H9 (cell line): ENCODE results near the gene ZNF385B. TPM values are rescaled to one million over a fixed set of nuclear protein-coding genes. Genes with fewer than 3 reads are reported as not detected.

Experiments used
- DNase-seq: peaks from one replicate; pipeline ENCODE4 v3.0.0-alpha.2; 2017
- H2AFZ ChIP-seq: one replicate; pipeline ENCODE4 v1.6.1; 2013; ENCODE audit warnings: mild to moderate bottlenecking, low read length, control low read depth, moderate library complexity
- H2AK5ac ChIP-seq: 2 replicates; pipeline ENCODE4 v1.6.1; 2013; ENCODE audit warnings: low read length, control low read depth, mixed read lengths; ENCODE audit not compliant: insufficient read length
- H2BK120ac ChIP-seq: one replicate; pipeline ENCODE4 v1.6.1; 2013; ENCODE audit warnings: low read depth, mild to moderate bottlenecking, low read length, control low read depth, inconsistent platforms; ENCODE audit not compliant: poor library complexity, severe bottlenecking
- H2BK12ac ChIP-seq: 2 replicates; pipeline ENCODE4 v1.6.1; 2013; ENCODE audit warnings: low read length, control low read depth, mixed read lengths, low read depth; ENCODE audit not compliant: insufficient read length
- H2BK15ac ChIP-seq: 2 replicates; pipeline ENCODE4 v1.6.1; 2013; ENCODE audit warnings: low read depth, low read length, control low read depth
- H2BK20ac ChIP-seq: one replicate; pipeline ENCODE4 v1.6.1; 2013; ENCODE audit warnings: low read depth, mild to moderate bottlenecking, low read length, control low read depth, inconsistent platforms; ENCODE audit not compliant: poor library complexity, severe bottlenecking
- H2BK5ac ChIP-seq: 2 replicates; pipeline ENCODE4 v1.6.1; 2013; ENCODE audit warnings: low read length, control low read depth, mixed read lengths; ENCODE audit not compliant: insufficient read length
- H3K14ac ChIP-seq: 2 replicates; pipeline ENCODE4 v1.6.1; 2013; ENCODE audit warnings: low read length, control low read depth; ENCODE audit not compliant: insufficient read depth
- H3K18ac ChIP-seq: 2 replicates; pipeline ENCODE4 v1.6.1; 2013; ENCODE audit warnings: low read depth, mild to moderate bottlenecking, mixed read lengths, low read length, control low read depth; ENCODE audit not compliant: insufficient read length
- H3K23ac ChIP-seq: 2 replicates; pipeline ENCODE4 v1.6.1; 2013; ENCODE audit warnings: low read length, control low read depth, mixed read lengths, low read depth; ENCODE audit not compliant: insufficient read length
- H3K23me2 ChIP-seq: 2 replicates; pipeline ENCODE4 v1.6.1; 2013; ENCODE audit warnings: low read depth, mild to moderate bottlenecking, mixed read lengths, low read length, control low read depth; ENCODE audit not compliant: insufficient read length, poor library complexity, severe bottlenecking
- H3K27ac ChIP-seq: 2 replicates; pipeline ENCODE4 v1.5.1; 2013; ENCODE audit warnings: low read length, control low read depth, mixed read lengths, low read depth; ENCODE audit not compliant: insufficient read length
- H3K27me3 ChIP-seq: 2 replicates; pipeline ENCODE4 v1.6.1; 2013; ENCODE audit warnings: low read length, control low read depth, inconsistent platforms; ENCODE audit not compliant: insufficient read depth
- H3K4ac ChIP-seq: 2 replicates; pipeline ENCODE4 v1.6.1; 2013; ENCODE audit warnings: low read depth, mild to moderate bottlenecking, control low read depth, inconsistent platforms, low read length, moderate library complexity
- H3K4me1 ChIP-seq: 2 replicates; pipeline ENCODE4 v1.6.1; 2013; ENCODE audit warnings: low read length, control low read depth, inconsistent platforms; ENCODE audit not compliant: insufficient read depth
- H3K4me2 ChIP-seq: 2 replicates; pipeline ENCODE4 v1.6.1; 2013; ENCODE audit warnings: low read length, control low read depth, mixed read lengths; ENCODE audit not compliant: insufficient read length, insufficient read depth
- H3K56ac ChIP-seq: 2 replicates; pipeline ENCODE4 v1.6.1; 2013; ENCODE audit warnings: low read depth, mild to moderate bottlenecking, mixed read lengths, low read length, control low read depth; ENCODE audit not compliant: insufficient read length
- H3K79me1 ChIP-seq: 2 replicates; pipeline ENCODE4 v1.6.1; 2013; ENCODE audit warnings: low read depth, mild to moderate bottlenecking, moderate library complexity, low read length, control low read depth, inconsistent platforms; ENCODE audit not compliant: insufficient read depth, poor library complexity, severe bottlenecking
- H3K79me2 ChIP-seq: 2 replicates; pipeline ENCODE4 v1.6.1; 2013; ENCODE audit warnings: low read length, control low read depth, inconsistent platforms; ENCODE audit not compliant: insufficient read depth
- H3K9ac ChIP-seq: 2 replicates; pipeline ENCODE4 v1.6.1; 2013; ENCODE audit warnings: low read length, control low read depth, mixed read lengths; ENCODE audit not compliant: insufficient read length; ENCODE audit errors: extremely low read depth
- H3K9me3 ChIP-seq: one replicate; pipeline ENCODE4 v1.6.1; 2013; ENCODE audit warnings: low read depth, low read length, inconsistent platforms; ENCODE audit not compliant: control insufficient read depth
- H3T11ph ChIP-seq: one replicate; pipeline ENCODE4 v1.6.1; 2013; ENCODE audit warnings: mild to moderate bottlenecking, low read length, control low read depth, inconsistent platforms
- H4K20me1 ChIP-seq: one replicate; pipeline ENCODE4 v1.6.1; 2013; ENCODE audit not compliant: control insufficient read depth, insufficient read length, insufficient read depth
- H4K5ac ChIP-seq: 2 replicates; pipeline ENCODE4 v1.6.1; 2013; ENCODE audit warnings: low read depth, mild to moderate bottlenecking, mixed read lengths, low read length, control low read depth; ENCODE audit not compliant: insufficient read length
- H4K8ac ChIP-seq: replicated peaks from 2 replicates; pipeline ENCODE4 v1.6.1; 2013; ENCODE audit warnings: low read length, control low read depth, mixed read lengths, low read depth; ENCODE audit not compliant: insufficient read length
- H4K91ac ChIP-seq: 2 replicates; pipeline ENCODE4 v1.6.1; 2013; ENCODE audit warnings: low read depth, mild to moderate bottlenecking, moderate library complexity, mixed read lengths, low read length, control low read depth; ENCODE audit not compliant: insufficient read length
- H3K27ac Mint-ChIP-seq, 3 experiments: 2 replicates in 2 of 3; 3 replicates in 1 of 3; pipeline ENCODE4 v1.8.0; 2020 to 2021; ENCODE audit warnings: mixed read lengths in 3 of 3, mild to moderate bottlenecking in 1 of 3, moderate library complexity in 1 of 3
- H3K27me3 Mint-ChIP-seq: 2 replicates; pipeline ENCODE4 v1.8.0; 2021; ENCODE audit warnings: low read depth, mild to moderate bottlenecking, moderate library complexity, mixed read lengths
- H3K36me3 Mint-ChIP-seq, 3 experiments: 2 replicates in 2 of 3; 3 replicates in 1 of 3; pipeline ENCODE4 v1.8.0; 2020 to 2021; ENCODE audit warnings: low read depth in 3 of 3, mixed read lengths in 3 of 3; ENCODE audit not compliant: insufficient read depth in 1 of 3
- H3K4me1 Mint-ChIP-seq, 2 experiments: 2 replicates each; pipeline ENCODE4 v1.8.0; 2020; ENCODE audit warnings: mixed read lengths in 2 of 2
- H3K4me3 Mint-ChIP-seq, 2 experiments: 2 replicates in 1 of 2; 3 replicates in 1 of 2; pipeline ENCODE4 v1.8.0; 2020 to 2021; ENCODE audit warnings: mild to moderate bottlenecking in 2 of 2, mixed read lengths in 2 of 2, moderate library complexity in 1 of 2
- H3K9me3 Mint-ChIP-seq, 2 experiments: 2 replicates in 1 of 2; 3 replicates in 1 of 2; pipeline ENCODE4 v1.8.0; 2020; ENCODE audit warnings: mild to moderate bottlenecking in 2 of 2, mixed read lengths in 2 of 2, moderate library complexity in 1 of 2
- WGBS: extraction: QIAGEN DNeasy Blood & Tissue Kit; methylation state at CpG from one replicate; pipeline ENCODE4 v1.1.7; 2013; ENCODE audit warnings: missing lambda C conversion rate, low lambda C conversion rate, mixed read lengths; ENCODE audit not compliant: insufficient read length; ENCODE audit errors: extremely low coverage; 5-methylcytosine and 5-hydroxymethylcytosine counted together
- total RNA-seq: library from RNA; stranded (reverse); gene quantifications from 2 replicates; pipeline ENCODE4 v1.2.1, GENCODE V29; 2021
- TF ChIP-seq, protein P1 (sequence below): fragments of 200-600 bp; sonication (generic); conservative IDR thresholded peaks from 3 replicates; pipeline ENCODE4 v1.8.0; 2021; ENCODE audit warnings: antibody characterized with exemption, mild to moderate bottlenecking

The ZNF385B gene
- total RNA-seq, 1 experiment from 2014 or later, result 2.1 TPM

- no peak overlapping the region for H2AK5ac ChIP-seq
- H4K91ac ChIP-seq, result no peak overlapping the region
- no peak overlapping the region for H2BK5ac ChIP-seq
- H3T11ph ChIP-seq, result no peak overlapping the region
- no peak overlapping the region for H3K27ac ChIP-seq
- Mint-ChIP-seq H3K4me3 (no peak overlapping the region), H3K27ac (no peak overlapping the region; a peak in 1 of 7 replicates), H3K4me1 (peaks cover 4 to 10% of the 10 kb centered on the region in 2 experiments), H3K36me3 (no peaks in the 10 kb centered on the region), H3K27me3 (no peaks in the 10 kb centered on the region), H3K9me3 (no peaks in the 10 kb centered on the region; a peak in 1 of 5 replicates)
- no peaks in the 10 kb centered on the region for H3K9me3 ChIP-seq
- H3K79me2 ChIP-seq, result no peaks in the 10 kb centered on the region
- H3K23me2 ChIP-seq, result no peaks in the 10 kb centered on the region
- H3K23ac ChIP-seq, result no peak overlapping the region
- H4K20me1 ChIP-seq, result no peaks in the 10 kb centered on the region
- no peak overlapping the region for H2BK12ac ChIP-seq
- H3K79me1 ChIP-seq, result no peaks in the 10 kb centered on the region
- no peak overlapping the region for H3K18ac ChIP-seq
- no peak for DNase-seq
- no peak overlapping the region for H3K4me2 ChIP-seq
- no peak overlapping the region for H4K5ac ChIP-seq
- WGBS, result no CpG with 5 or more reads among the region's 1 CpG
- no peak overlapping the region for H2BK120ac ChIP-seq
- H2BK15ac ChIP-seq, result no peak overlapping the region
- no peak overlapping the region for H2AFZ ChIP-seq
- H2BK20ac ChIP-seq, result no peak overlapping the region
- no peaks in the 10 kb centered on the region for H3K27me3 ChIP-seq
- H3K4me1 ChIP-seq, result no peaks in the 10 kb centered on the region
- no peak overlapping the region for H3K9ac ChIP-seq
- TF ChIP-seq, protein P1, sequence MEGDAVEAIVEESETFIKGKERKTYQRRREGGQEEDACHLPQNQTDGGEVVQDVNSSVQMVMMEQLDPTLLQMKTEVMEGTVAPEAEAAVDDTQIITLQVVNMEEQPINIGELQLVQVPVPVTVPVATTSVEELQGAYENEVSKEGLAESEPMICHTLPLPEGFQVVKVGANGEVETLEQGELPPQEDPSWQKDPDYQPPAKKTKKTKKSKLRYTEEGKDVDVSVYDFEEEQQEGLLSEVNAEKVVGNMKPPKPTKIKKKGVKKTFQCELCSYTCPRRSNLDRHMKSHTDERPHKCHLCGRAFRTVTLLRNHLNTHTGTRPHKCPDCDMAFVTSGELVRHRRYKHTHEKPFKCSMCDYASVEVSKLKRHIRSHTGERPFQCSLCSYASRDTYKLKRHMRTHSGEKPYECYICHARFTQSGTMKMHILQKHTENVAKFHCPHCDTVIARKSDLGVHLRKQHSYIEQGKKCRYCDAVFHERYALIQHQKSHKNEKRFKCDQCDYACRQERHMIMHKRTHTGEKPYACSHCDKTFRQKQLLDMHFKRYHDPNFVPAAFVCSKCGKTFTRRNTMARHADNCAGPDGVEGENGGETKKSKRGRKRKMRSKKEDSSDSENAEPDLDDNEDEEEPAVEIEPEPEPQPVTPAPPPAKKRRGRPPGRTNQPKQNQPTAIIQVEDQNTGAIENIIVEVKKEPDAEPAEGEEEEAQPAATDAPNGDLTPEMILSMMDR, result no peak
- no peak overlapping the region for H4K8ac ChIP-seq
- H3K56ac ChIP-seq, result no peak overlapping the region
- H3K14ac ChIP-seq, result no peak overlapping the region
- H3K4ac ChIP-seq, result no peak overlapping the region
Measured at GRCh38 chr2:179569831-179570233, 291.6 kb downstream of the ZNF385B start.
